ENCODE measurements around the gene BAD. TPM values are rescaled to one million over a fixed set of nuclear protein-coding genes. Genes with fewer than 3 reads are reported as not detected.

The BAD gene
- total RNA-seq, 2 donors from 2014 or later = 86.0 to 89.6 TPM

DNA sequence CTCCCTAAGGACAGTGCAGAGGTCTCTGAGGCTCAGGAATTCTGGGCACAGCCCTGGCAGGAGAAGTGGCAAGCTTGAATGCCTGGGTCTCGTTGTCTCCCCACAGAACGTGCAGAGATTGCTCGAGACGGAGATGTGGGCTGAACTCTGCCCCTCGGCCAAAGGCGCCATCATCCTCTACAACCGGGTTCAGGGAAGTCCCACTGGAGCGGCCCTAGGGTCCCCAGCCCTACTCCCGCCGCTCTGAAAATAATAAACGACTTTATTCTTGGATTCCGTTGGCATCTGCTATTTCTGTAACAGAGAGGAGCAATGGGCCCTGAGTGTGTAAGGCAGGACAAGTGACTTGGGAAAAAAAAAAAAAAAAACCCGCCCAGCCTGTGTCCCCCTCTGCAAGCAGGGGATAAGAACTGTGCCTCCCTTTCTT lies 54.7 kb downstream of the BAD start:
- Histone ChIP-seq H3K4me1 (peaks cover 21% of the 10 kb centered on the region), H3K9ac (ENCODE audit: low read depth in 2 of 2, low read length in 2 of 2) (peak overlapping the region; percentile 66 to 89), H3K27ac (peak overlapping the region; percentile 85), H3K9me3 (no peaks in the 10 kb centered on the region), H3K36me3 (no peaks in the 10 kb centered on the region), H3K27me3 (no peaks in the 10 kb centered on the region), H3K4me3 (peak overlapping the region; percentile 70)
- TF ChIP-seq, protein P1, sequence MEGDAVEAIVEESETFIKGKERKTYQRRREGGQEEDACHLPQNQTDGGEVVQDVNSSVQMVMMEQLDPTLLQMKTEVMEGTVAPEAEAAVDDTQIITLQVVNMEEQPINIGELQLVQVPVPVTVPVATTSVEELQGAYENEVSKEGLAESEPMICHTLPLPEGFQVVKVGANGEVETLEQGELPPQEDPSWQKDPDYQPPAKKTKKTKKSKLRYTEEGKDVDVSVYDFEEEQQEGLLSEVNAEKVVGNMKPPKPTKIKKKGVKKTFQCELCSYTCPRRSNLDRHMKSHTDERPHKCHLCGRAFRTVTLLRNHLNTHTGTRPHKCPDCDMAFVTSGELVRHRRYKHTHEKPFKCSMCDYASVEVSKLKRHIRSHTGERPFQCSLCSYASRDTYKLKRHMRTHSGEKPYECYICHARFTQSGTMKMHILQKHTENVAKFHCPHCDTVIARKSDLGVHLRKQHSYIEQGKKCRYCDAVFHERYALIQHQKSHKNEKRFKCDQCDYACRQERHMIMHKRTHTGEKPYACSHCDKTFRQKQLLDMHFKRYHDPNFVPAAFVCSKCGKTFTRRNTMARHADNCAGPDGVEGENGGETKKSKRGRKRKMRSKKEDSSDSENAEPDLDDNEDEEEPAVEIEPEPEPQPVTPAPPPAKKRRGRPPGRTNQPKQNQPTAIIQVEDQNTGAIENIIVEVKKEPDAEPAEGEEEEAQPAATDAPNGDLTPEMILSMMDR (IDR thresholded peaks at IDR 0.05) = no peak
- intact Hi-C loops (cut with DNase I) = no loop called here
- DNase-seq = peak; percentile 32

DNA sequence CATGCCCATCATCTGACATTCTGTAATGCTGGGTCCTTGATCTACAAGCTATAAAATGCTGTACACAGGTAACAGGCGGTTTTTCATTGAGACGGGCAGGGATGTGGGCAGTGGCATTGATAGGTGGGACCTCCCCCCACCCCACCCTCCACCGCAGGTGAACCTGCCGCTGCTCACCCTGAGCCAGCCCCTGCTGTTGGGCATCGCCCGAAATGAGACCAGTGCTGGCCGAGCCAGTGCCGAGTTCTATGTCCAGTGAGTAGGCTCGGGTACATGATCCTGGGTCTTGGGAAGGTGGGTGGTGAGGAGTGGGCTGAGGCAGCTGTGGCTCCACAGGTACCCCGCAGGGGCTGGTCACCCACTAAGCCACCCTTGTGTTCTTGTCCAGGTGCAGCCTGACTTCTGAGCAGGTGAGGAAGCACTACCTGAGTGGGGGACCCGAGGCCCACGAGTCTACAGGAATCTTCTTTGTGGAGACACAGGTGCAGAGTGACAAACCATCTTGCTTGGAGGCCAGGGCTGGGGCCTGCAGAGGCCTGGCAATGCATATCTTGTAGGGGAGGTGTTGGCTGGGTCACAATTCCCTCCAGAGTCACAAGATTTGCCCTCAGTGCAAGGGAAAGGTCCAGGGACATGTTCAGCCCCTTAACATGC lies 55.2 kb downstream of the BAD start:
- Histone ChIP-seq H3K9me3 (no peaks in the 10 kb centered on the region), H3K27me3 (no peaks in the 10 kb centered on the region), H3K4me3 (no peak overlapping the region), H3K27ac (peak overlapping the region; percentile 19), H3K4me1 (peaks cover 21% of the 10 kb centered on the region), H3K9ac (ENCODE audit: low read depth in 2 of 2, low read length in 2 of 2) (peak overlapping the region; percentile 66 to 89), H3K36me3 (no peaks in the 10 kb centered on the region)
- TF ChIP-seq, protein P1 (IDR thresholded peaks at IDR 0.05) = no peak
- DNase-seq = peak; percentile 24
- intact Hi-C loops (cut with DNase I) = no loop called here

DNA sequence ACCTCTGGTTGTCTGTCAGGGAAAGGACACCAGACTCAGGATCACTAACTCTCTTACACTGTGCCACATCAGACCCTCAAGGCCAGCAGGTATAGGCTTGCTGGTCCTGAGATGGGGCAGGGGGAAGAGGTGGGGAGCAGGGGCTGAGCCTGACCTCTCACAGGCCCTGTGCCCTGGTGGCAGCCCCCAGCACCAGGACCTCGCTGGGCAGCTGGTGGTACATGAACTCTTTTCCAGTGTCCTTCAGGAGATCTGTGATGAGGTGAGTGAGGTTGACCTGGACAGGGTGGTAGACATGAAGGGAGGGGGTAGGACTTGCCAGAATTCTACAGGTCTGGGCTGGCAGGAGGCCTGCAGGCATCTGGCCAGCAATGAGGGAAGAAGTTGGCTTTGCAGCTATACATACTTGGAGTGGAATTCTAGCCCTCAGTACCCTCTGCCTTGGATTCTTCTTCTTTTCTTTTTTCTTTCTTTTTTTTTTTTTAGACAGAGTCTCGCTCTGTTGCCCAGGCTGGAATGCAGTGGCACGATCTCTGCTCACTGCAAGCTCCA lies 57.0 kb downstream of the BAD start:
- Histone ChIP-seq H3K27me3 (no peaks in the 10 kb centered on the region), H3K9ac (ENCODE audit: low read depth in 2 of 2, low read length in 2 of 2) (peak overlapping the region; percentile 97 to 99), H3K27ac (peak overlapping the region; percentile 83), H3K4me3 (peak overlapping the region; percentile 60), H3K36me3 (no peaks in the 10 kb centered on the region), H3K4me1 (peaks cover 21% of the 10 kb centered on the region), H3K9me3 (no peaks in the 10 kb centered on the region)
- TF ChIP-seq, protein P1 (IDR thresholded peaks at IDR 0.05) = no peak
- peak; percentile 20 for DNase-seq
- intact Hi-C loops (cut with DNase I) = no loop called here

DNA sequence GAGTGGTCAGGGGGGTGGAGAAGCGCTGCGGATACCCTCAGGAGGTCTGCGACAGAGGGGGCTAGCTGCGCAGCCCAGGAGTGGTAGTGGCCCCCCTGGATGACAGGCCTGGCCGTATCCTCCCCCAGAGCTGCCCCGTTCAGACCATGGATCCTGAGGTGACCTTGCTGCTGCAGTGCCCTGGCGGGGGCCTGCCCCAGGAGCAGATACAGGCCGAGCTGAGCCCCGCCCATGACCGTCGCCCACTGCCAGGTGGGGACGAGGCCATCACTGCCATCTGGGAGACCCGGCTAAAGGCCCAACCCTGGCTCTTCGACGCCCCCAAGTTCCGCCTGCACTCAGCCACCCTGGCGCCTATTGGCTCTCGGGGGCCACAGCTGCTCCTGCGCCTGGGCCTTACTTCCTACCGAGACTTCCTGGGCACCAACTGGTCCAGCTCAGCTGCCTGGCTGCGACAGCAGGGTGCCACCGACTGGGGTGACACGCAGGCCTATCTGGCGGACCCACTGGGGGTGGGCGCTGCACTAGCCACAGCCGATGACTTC lies 57.9 kb downstream of the BAD start:
- Histone ChIP-seq H3K4me3 (peak overlapping the region; percentile 60), H3K9me3 (no peaks in the 10 kb centered on the region), H3K4me1 (peaks cover 21% of the 10 kb centered on the region), H3K27ac (peak overlapping the region; percentile 83), H3K9ac (ENCODE audit: low read depth in 2 of 2, low read length in 2 of 2) (peak overlapping the region; percentile 97 to 99), H3K36me3 (no peaks in the 10 kb centered on the region), H3K27me3 (no peaks in the 10 kb centered on the region)
- DNase-seq = peak; percentile 79
- intact Hi-C loops (cut with DNase I) = no loop called here
- TF ChIP-seq, protein P1 (IDR thresholded peaks at IDR 0.05) = no peak

DNA sequence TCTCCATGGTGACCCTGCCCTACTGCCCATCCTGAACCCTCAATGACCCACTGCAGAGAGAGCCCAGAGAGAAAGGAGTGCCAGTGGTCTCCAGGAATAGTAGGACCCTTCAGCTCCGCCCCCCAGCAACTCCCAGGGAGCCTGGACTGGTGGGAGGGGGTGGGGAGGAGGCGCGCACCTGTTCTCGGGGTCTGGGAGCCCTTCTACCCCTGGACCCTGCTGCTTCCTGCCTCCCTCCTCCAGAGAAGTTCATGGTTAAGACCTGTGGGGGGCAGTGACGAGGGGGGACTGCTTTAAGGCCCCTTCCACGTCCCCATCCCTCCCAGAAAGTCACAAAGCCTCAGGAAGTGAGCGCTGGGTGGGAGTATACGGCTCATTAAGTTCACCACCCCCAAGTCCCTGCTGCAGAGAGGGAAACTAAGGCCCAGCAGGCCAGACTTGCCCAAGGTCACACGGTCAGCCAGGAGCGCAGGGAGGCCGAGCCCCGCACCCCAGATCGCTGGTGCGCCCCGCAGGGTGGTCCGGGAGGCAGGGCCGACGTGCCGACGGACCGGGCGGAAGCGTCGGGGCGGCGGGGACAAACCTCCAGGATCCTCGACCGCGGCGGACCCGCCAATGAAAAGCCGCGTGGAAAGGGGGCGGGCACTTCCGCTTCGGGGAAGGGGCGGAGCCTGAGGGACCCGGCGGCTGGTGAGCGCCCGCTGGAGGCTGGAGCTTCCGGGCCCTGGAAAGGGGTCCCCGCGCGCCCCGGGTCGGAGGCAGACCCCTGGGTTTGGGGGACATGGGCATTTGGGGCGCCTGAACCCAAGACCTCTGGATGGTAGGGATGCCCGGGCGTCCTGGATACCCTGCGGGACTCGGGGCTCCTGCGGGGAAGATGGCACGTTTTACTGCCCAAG lies 58.6 kb downstream of the BAD start, which contains the start of the genes NUDT22 and TRPT1:
Gene NUDT22 (plus strand): TSS at position 667 of the 899 bp plus-strand sequence. CDS start 379 bp downstream, outside the sequence.
Gene TRPT1 (minus strand): TSS at position 579 of the 899 bp plus-strand sequence. CDS start 326 bp downstream, at position 253.
- peak within 1 kb of the TSS; percentile 97 to 99 for H3K9ac ChIP-seq (ENCODE audit: low read depth in 2 of 2, low read length in 2 of 2)
- no peaks in the 10 kb centered on the region for H3K36me3 ChIP-seq
- peak; percentile 96 for DNase-seq
- H3K27ac ChIP-seq = peak within 1 kb of the TSS; percentile 83
- intact Hi-C loops (cut with DNase I) = no loop called here
- H3K4me1 ChIP-seq = peaks cover 21% of the 10 kb centered on the region
- TF ChIP-seq, protein P1 (IDR thresholded peaks at IDR 0.05) = no peak
- no peaks in the 10 kb centered on the region for H3K9me3 ChIP-seq
- no peaks in the 10 kb centered on the region for H3K27me3 ChIP-seq
- peak within 1 kb of the TSS; percentile 60 for H3K4me3 ChIP-seq

Measured in colonic mucosa (tissue), 4 donors.